ENCODE results near the gene KIAA1586. TPM values are rescaled to one million over a fixed set of nuclear protein-coding genes. Genes with fewer than 3 reads are reported as not detected.
A peak's percentile ranks its signal among the peaks of the same experiment; 100 is the strongest.
"Not testable (repeated sequence)": the region's sequence is repeated elsewhere in the genome, so short reads cannot be mapped to it uniquely, and the experiment has no call there.

KIAA1586 gene
- total and polyA plus RNA-seq, 9 of the 15 experiments (the other 6 are each of a cell fraction or from before 2014, with no cell fraction given) = 23.4 to 43.6 (median 29.5) TPM

- TF ChIP-seq NRF1 (conservative IDR thresholded peaks at IDR 0.05 in 1 of 2, IDR thresholded peaks at IDR 0.05 in 1 of 2) (peak; percentile 80 to 83), CBFA2T3 (IDR thresholded peaks at IDR 0.05) (peak; percentile 56), CBX3 (IDR thresholded peaks at IDR 0.05; ENCODE audit: borderline replicate concordance in 1 of 2, low read length in 2 of 2) (peak in 1 of 2 experiments; percentile 65; a peak in 1 of 3 replicates), GABPB1 (CRISPR knock-in tag; IDR thresholded peaks at IDR 0.05) (peak; percentile 57; the same call in 1 of the 2 replicates), CREB3L1 (IDR thresholded peaks at IDR 0.05; ENCODE audit: borderline replicate concordance, low read depth) (peak; percentile 71; the same call in 1 of the 2 replicates), ZBTB1 (CRISPR knock-in tag; IDR thresholded peaks at IDR 0.05; ENCODE audit: borderline replicate concordance, low read depth) (peak; percentile 78; the same call in 1 of the 2 replicates), ZNF592 (IDR thresholded peaks at IDR 0.05) (peak; percentile 89), KLF16 (IDR thresholded peaks at IDR 0.05) (0 out of 2 replicates have a peak, but pooled peaks have one; percentile 4), CTBP1 (IDR thresholded peaks at IDR 0.05; ENCODE audit: borderline replicate concordance) (peak; percentile 80), UBTF (IDR thresholded peaks at IDR 0.05; ENCODE audit: borderline replicate concordance in 1 of 2, low read depth in 2 of 2, low read length in 2 of 2) (peak; percentile 54 to 73; a peak in 1 of 4 replicates), CHD2 (IDR thresholded peaks at IDR 0.05; ENCODE audit: low read depth, low read length) (peak; percentile 57; the same call in 1 of the 2 replicates), EP400 (IDR thresholded peaks at IDR 0.05) (peak; percentile 82), FOXM1 (IDR thresholded peaks at IDR 0.05; ENCODE audit: low read depth) (peak; percentile 22; the same call in 1 of the 2 replicates), TARDBP (IDR thresholded peaks at IDR 0.05) (peak; percentile 91; the same call in 1 of the 2 replicates), HDAC1 (IDR thresholded peaks at IDR 0.05) (peak in 1 of 2 experiments; percentile 50; a peak in 2 of 4 replicates), SPI1 (IDR thresholded peaks at IDR 0.05; ENCODE audit: borderline replicate concordance, low read depth, low read length) (0 out of 2 replicates have a peak, but pooled peaks have one; percentile 2), NR3C1 (CRISPR knock-in tag; IDR thresholded peaks at IDR 0.05) (0 out of 2 replicates have a peak, but pooled peaks have one; percentile 29)
- not testable (repeated sequence) for TF ChIP-seq FOXM1 (CRISPR knock-in tag; IDR thresholded peaks at IDR 0.05; ENCODE audit: low read depth)
Measured at GRCh38 chr6:57046332-57047256, at the start of gene KIAA1586 (continued).
